ENCODE measurements around the gene CD44.

The CD44 gene

GRCh38 chr11:35182317-35182939, 43.5 kb downstream of the CD44 start:
- no peak overlapping the region for H3K4me3 ChIP-seq (ENCODE audit: low read depth in 1 of 5, low read length in 5 of 5)
- H3K9ac ChIP-seq (ENCODE audit: low read length in 5 of 5) = no peak overlapping the region
- peaks cover 2 to 24% (median 22%) of the 10 kb centered on the region in 5 donors for H3K4me1 ChIP-seq (ENCODE audit: control insufficient read depth in 5 of 5, insufficient read depth in 5 of 5, low read length in 5 of 5)
- H3K9me3 ChIP-seq (ENCODE audit: control insufficient read depth in 5 of 5, low read length in 5 of 5) = no peaks in the 10 kb centered on the region
- H3K27ac ChIP-seq (ENCODE audit: low read depth, low read length) = no peak overlapping the region
- H3K36me3 ChIP-seq (ENCODE audit: control insufficient read depth in 5 of 5, insufficient read depth in 5 of 5, low read length in 5 of 5) = peaks cover 16 to 63% (median 24%) of the 10 kb centered on the region in 5 donors
- no peaks in the 10 kb centered on the region for H3K27me3 ChIP-seq (ENCODE audit: control insufficient read depth in 5 of 5, insufficient read depth in 4 of 5, low read length in 5 of 5)

- no peak overlapping the region for H3K9ac ChIP-seq (ENCODE audit: low read length in 5 of 5)
- peaks cover 7 to 61% (median 20%) of the 10 kb centered on the region in 5 donors for H3K36me3 ChIP-seq (ENCODE audit: control insufficient read depth in 5 of 5, insufficient read depth in 5 of 5, low read length in 5 of 5)
- peaks cover 0 to 16% (median 13%) of the 10 kb centered on the region in 5 donors for H3K4me1 ChIP-seq (ENCODE audit: control insufficient read depth in 5 of 5, insufficient read depth in 5 of 5, low read length in 5 of 5)
- H3K27ac ChIP-seq (ENCODE audit: low read depth, low read length) = no peak overlapping the region
- H3K9me3 ChIP-seq (ENCODE audit: control insufficient read depth in 5 of 5, low read length in 5 of 5) = no peaks in the 10 kb centered on the region
- no peaks in the 10 kb centered on the region for H3K27me3 ChIP-seq (ENCODE audit: control insufficient read depth in 5 of 5, insufficient read depth in 4 of 5, low read length in 5 of 5)
- no peak overlapping the region for H3K4me3 ChIP-seq (ENCODE audit: low read depth in 1 of 5, low read length in 5 of 5)
Observed at GRCh38 chr11:35183326-35183925, 44.5 kb downstream of the CD44 start.

GRCh38 chr11:35185696-35186095, 46.7 kb downstream of the CD44 start:
- H3K4me3 ChIP-seq (ENCODE audit: low read depth in 1 of 5, low read length in 5 of 5) = no peak overlapping the region
- H3K36me3 ChIP-seq (ENCODE audit: control insufficient read depth in 5 of 5, insufficient read depth in 5 of 5, low read length in 5 of 5) = peaks cover 10 to 58% (median 26%) of the 10 kb centered on the region in 5 donors
- H3K9ac ChIP-seq (ENCODE audit: low read length in 5 of 5) = no peak overlapping the region
- peaks cover 0 to 2% (median 0%) of the 10 kb centered on the region in 5 donors for H3K4me1 ChIP-seq (ENCODE audit: control insufficient read depth in 5 of 5, insufficient read depth in 5 of 5, low read length in 5 of 5)
- H3K27ac ChIP-seq (ENCODE audit: low read depth, low read length) = no peak overlapping the region
- no peaks in the 10 kb centered on the region for H3K9me3 ChIP-seq (ENCODE audit: control insufficient read depth in 5 of 5, low read length in 5 of 5)
- no peaks in the 10 kb centered on the region for H3K27me3 ChIP-seq (ENCODE audit: control insufficient read depth in 5 of 5, insufficient read depth in 4 of 5, low read length in 5 of 5)

- H3K9ac ChIP-seq (ENCODE audit: low read length in 5 of 5) = no peak overlapping the region
- no peak overlapping the region for H3K4me3 ChIP-seq (ENCODE audit: low read depth in 1 of 5, low read length in 5 of 5)
- H3K9me3 ChIP-seq (ENCODE audit: control insufficient read depth in 5 of 5, low read length in 5 of 5) = no peaks in the 10 kb centered on the region
- peaks cover 3 to 24% (median 21%) of the 10 kb centered on the region in 5 donors for H3K4me1 ChIP-seq (ENCODE audit: control insufficient read depth in 5 of 5, insufficient read depth in 5 of 5, low read length in 5 of 5)
- no peak overlapping the region for H3K27ac ChIP-seq (ENCODE audit: low read depth, low read length)
- H3K27me3 ChIP-seq (ENCODE audit: control insufficient read depth in 5 of 5, insufficient read depth in 4 of 5, low read length in 5 of 5) = no peaks in the 10 kb centered on the region
- H3K36me3 ChIP-seq (ENCODE audit: control insufficient read depth in 5 of 5, insufficient read depth in 5 of 5, low read length in 5 of 5) = peaks cover 10 to 56% (median 19%) of the 10 kb centered on the region in 5 donors
Observed at GRCh38 chr11:35187996-35188395, 49.0 kb downstream of the CD44 start.

GRCh38 chr11:35190804-35191348, 51.9 kb downstream of the CD44 start:
- H3K36me3 ChIP-seq (ENCODE audit: control insufficient read depth in 5 of 5, insufficient read depth in 5 of 5, low read length in 5 of 5) = peaks cover 8 to 51% (median 19%) of the 10 kb centered on the region in 5 donors
- peak overlapping the region; percentile 52 for H3K27ac ChIP-seq (ENCODE audit: low read depth, low read length)
- no peaks in the 10 kb centered on the region for H3K27me3 ChIP-seq (ENCODE audit: control insufficient read depth in 5 of 5, insufficient read depth in 4 of 5, low read length in 5 of 5)
- no peak overlapping the region for H3K9ac ChIP-seq (ENCODE audit: low read length in 5 of 5)
- H3K4me3 ChIP-seq (ENCODE audit: low read depth in 1 of 5, low read length in 5 of 5) = no peak overlapping the region
- peaks cover 3 to 25% (median 22%) of the 10 kb centered on the region in 5 donors for H3K4me1 ChIP-seq (ENCODE audit: control insufficient read depth in 5 of 5, insufficient read depth in 5 of 5, low read length in 5 of 5)
- no peaks in the 10 kb centered on the region for H3K9me3 ChIP-seq (ENCODE audit: control insufficient read depth in 5 of 5, low read length in 5 of 5)

- no peaks in the 10 kb centered on the region for H3K27me3 ChIP-seq (ENCODE audit: control insufficient read depth in 5 of 5, insufficient read depth in 4 of 5, low read length in 5 of 5)
- peaks cover 3 to 25% (median 22%) of the 10 kb centered on the region in 5 donors for H3K4me1 ChIP-seq (ENCODE audit: control insufficient read depth in 5 of 5, insufficient read depth in 5 of 5, low read length in 5 of 5)
- peaks cover 8 to 52% (median 17%) of the 10 kb centered on the region in 5 donors for H3K36me3 ChIP-seq (ENCODE audit: control insufficient read depth in 5 of 5, insufficient read depth in 5 of 5, low read length in 5 of 5)
- no peak overlapping the region for H3K4me3 ChIP-seq (ENCODE audit: low read depth in 1 of 5, low read length in 5 of 5)
- H3K9me3 ChIP-seq (ENCODE audit: control insufficient read depth in 5 of 5, low read length in 5 of 5) = no peaks in the 10 kb centered on the region
- peak overlapping the region; percentile 52 for H3K27ac ChIP-seq (ENCODE audit: low read depth, low read length)
- H3K9ac ChIP-seq (ENCODE audit: low read length in 5 of 5) = no peak overlapping the region
Observed at GRCh38 chr11:35192347-35192746, 53.4 kb downstream of the CD44 start.

- peaks cover 3 to 25% (median 22%) of the 10 kb centered on the region in 5 donors for H3K4me1 ChIP-seq (ENCODE audit: control insufficient read depth in 5 of 5, insufficient read depth in 5 of 5, low read length in 5 of 5)
- H3K9ac ChIP-seq (ENCODE audit: low read length in 5 of 5) = no peak overlapping the region
- H3K4me3 ChIP-seq (ENCODE audit: low read depth in 1 of 5, low read length in 5 of 5) = no peak overlapping the region
- H3K27ac ChIP-seq (ENCODE audit: low read depth, low read length) = no peak overlapping the region
- no peaks in the 10 kb centered on the region for H3K27me3 ChIP-seq (ENCODE audit: control insufficient read depth in 5 of 5, insufficient read depth in 4 of 5, low read length in 5 of 5)
- H3K9me3 ChIP-seq (ENCODE audit: control insufficient read depth in 5 of 5, low read length in 5 of 5) = no peaks in the 10 kb centered on the region
- H3K36me3 ChIP-seq (ENCODE audit: control insufficient read depth in 5 of 5, insufficient read depth in 5 of 5, low read length in 5 of 5) = peaks cover 8 to 54% (median 14%) of the 10 kb centered on the region in 5 donors
Observed at GRCh38 chr11:35193767-35194166, 54.8 kb downstream of the CD44 start.

GRCh38 chr11:35197292-35197691, 58.3 kb downstream of the CD44 start:
- Histone ChIP-seq H3K4me1 (ENCODE audit: control insufficient read depth in 5 of 5, insufficient read depth in 5 of 5, low read length in 5 of 5) (peaks cover 3 to 8% (median 7%) of the 10 kb centered on the region in 5 donors), H3K9me3 (ENCODE audit: control insufficient read depth in 5 of 5, low read length in 5 of 5) (no peaks in the 10 kb centered on the region), H3K27me3 (ENCODE audit: control insufficient read depth in 5 of 5, insufficient read depth in 4 of 5, low read length in 5 of 5) (no peaks in the 10 kb centered on the region), H3K9ac (ENCODE audit: low read length in 5 of 5) (no peak overlapping the region), H3K27ac (ENCODE audit: low read depth, low read length) (no peak overlapping the region), H3K4me3 (ENCODE audit: low read depth in 1 of 5, low read length in 5 of 5) (no peak overlapping the region), H3K36me3 (ENCODE audit: control insufficient read depth in 5 of 5, insufficient read depth in 5 of 5, low read length in 5 of 5) (peaks cover 10 to 46% (median 13%) of the 10 kb centered on the region in 5 donors)

- H3K9ac ChIP-seq (ENCODE audit: low read length in 5 of 5) = no peak overlapping the region
- no peak overlapping the region for H3K4me3 ChIP-seq (ENCODE audit: low read depth in 1 of 5, low read length in 5 of 5)
- no peaks in the 10 kb centered on the region for H3K4me1 ChIP-seq (ENCODE audit: control insufficient read depth in 5 of 5, insufficient read depth in 5 of 5, low read length in 5 of 5)
- H3K27ac ChIP-seq (ENCODE audit: low read depth, low read length) = no peak overlapping the region
- H3K27me3 ChIP-seq (ENCODE audit: control insufficient read depth in 5 of 5, insufficient read depth in 4 of 5, low read length in 5 of 5) = no peaks in the 10 kb centered on the region
- H3K36me3 ChIP-seq (ENCODE audit: control insufficient read depth in 5 of 5, insufficient read depth in 5 of 5, low read length in 5 of 5) = peaks cover 16 to 48% (median 23%) of the 10 kb centered on the region in 5 donors
- H3K9me3 ChIP-seq (ENCODE audit: control insufficient read depth in 5 of 5, low read length in 5 of 5) = no peaks in the 10 kb centered on the region
Observed at GRCh38 chr11:35200811-35201341, 61.9 kb downstream of the CD44 start.

- no peak overlapping the region for H3K4me3 ChIP-seq (ENCODE audit: low read depth in 1 of 5, low read length in 5 of 5)
- H3K4me1 ChIP-seq (ENCODE audit: control insufficient read depth in 5 of 5, insufficient read depth in 5 of 5, low read length in 5 of 5) = no peaks in the 10 kb centered on the region
- no peaks in the 10 kb centered on the region for H3K27me3 ChIP-seq (ENCODE audit: control insufficient read depth in 5 of 5, insufficient read depth in 4 of 5, low read length in 5 of 5)
- peaks cover 20 to 45% (median 32%) of the 10 kb centered on the region in 5 donors for H3K36me3 ChIP-seq (ENCODE audit: control insufficient read depth in 5 of 5, insufficient read depth in 5 of 5, low read length in 5 of 5)
- H3K27ac ChIP-seq (ENCODE audit: low read depth, low read length) = no peak overlapping the region
- peaks cover 0 to 4% (median under 1%) of the 10 kb centered on the region in 5 donors for H3K9me3 ChIP-seq (ENCODE audit: control insufficient read depth in 5 of 5, low read length in 5 of 5)
- no peak overlapping the region for H3K9ac ChIP-seq (ENCODE audit: low read length in 5 of 5)
Observed at GRCh38 chr11:35204614-35205013, 65.6 kb downstream of the CD44 start.

Measured in subcutaneous abdominal adipose tissue (tissue), 5 donors.